ENCODE data around the gene GRIK1.

The GRIK1 gene

GRCh38 chr21:29499229-29499628, 440.6 kb downstream of the GRIK1 start:
- Histone ChIP-seq H3F3A (ENCODE audit: low read depth) (no peaks in the 10 kb centered on the region), H3K9me3 (ENCODE audit: insufficient read depth, low read depth, low read length) (no peaks in the 10 kb centered on the region; the same call in 1 of the 2 replicates), H3K4me1 (ENCODE audit: insufficient read depth, low read length, poor library complexity, severe bottlenecking) (no peaks in the 10 kb centered on the region), H2AFZ (ENCODE audit: low read length) (no peak overlapping the region), H3K27me3 (ENCODE audit: insufficient read depth, low read length, poor library complexity, severe bottlenecking) (no peaks in the 10 kb centered on the region), H3K79me2 (ENCODE audit: insufficient read depth, low read length) (no peaks in the 10 kb centered on the region), H3K9ac (ENCODE audit: low read depth, low read length, poor library complexity, severe bottlenecking) (no peak overlapping the region), H3K9me2 (replicated peaks; ENCODE audit: low read depth, low read length) (no peaks in the 10 kb centered on the region), H3K4me3 (ENCODE audit: low read length, poor library complexity, severe bottlenecking) (no peak overlapping the region), H4K20me1 (ENCODE audit: insufficient read depth, low read length, poor library complexity, severe bottlenecking) (no peaks in the 10 kb centered on the region), H3K36me3 (ENCODE audit: insufficient read depth, low read length) (no peaks in the 10 kb centered on the region), H3K4me2 (ENCODE audit: low read depth, low read length, poor library complexity, severe bottlenecking) (no peak overlapping the region)
- TF ChIP-seq, protein P1, sequence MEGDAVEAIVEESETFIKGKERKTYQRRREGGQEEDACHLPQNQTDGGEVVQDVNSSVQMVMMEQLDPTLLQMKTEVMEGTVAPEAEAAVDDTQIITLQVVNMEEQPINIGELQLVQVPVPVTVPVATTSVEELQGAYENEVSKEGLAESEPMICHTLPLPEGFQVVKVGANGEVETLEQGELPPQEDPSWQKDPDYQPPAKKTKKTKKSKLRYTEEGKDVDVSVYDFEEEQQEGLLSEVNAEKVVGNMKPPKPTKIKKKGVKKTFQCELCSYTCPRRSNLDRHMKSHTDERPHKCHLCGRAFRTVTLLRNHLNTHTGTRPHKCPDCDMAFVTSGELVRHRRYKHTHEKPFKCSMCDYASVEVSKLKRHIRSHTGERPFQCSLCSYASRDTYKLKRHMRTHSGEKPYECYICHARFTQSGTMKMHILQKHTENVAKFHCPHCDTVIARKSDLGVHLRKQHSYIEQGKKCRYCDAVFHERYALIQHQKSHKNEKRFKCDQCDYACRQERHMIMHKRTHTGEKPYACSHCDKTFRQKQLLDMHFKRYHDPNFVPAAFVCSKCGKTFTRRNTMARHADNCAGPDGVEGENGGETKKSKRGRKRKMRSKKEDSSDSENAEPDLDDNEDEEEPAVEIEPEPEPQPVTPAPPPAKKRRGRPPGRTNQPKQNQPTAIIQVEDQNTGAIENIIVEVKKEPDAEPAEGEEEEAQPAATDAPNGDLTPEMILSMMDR (conservative IDR thresholded peaks at IDR 0.05; ENCODE audit: low read length), result no peak
- no peak for TF ChIP-seq EZH2phosphoT487 (IDR thresholded peaks at IDR 0.05; ENCODE audit: borderline replicate concordance)

DNA sequence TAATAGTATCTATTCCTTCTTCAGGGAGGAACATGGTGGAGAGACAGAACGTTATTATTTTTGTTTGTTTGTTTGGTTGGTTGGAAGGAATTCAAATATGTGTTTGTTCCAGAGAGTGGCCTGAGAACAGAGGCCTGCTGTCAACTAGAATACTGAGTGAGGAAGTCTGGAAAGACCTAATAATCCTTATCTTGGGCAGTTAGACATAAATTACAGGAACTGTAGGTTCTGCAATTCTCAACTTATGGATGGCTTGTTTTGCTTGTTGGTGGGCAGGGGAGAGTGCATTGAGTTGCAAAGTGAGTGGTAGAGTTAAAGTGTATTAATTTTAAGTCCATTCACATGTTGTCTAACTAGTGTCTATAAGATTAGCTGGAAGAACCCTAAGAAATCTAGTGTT, 443.5 kb downstream of the GRIK1 start:
- TF ChIP-seq EZH2phosphoT487 (IDR thresholded peaks at IDR 0.05; ENCODE audit: borderline replicate concordance), result no peak
- TF ChIP-seq, protein P1 (conservative IDR thresholded peaks at IDR 0.05; ENCODE audit: low read length), result no peak
- Histone ChIP-seq H3K9me2 (replicated peaks; ENCODE audit: low read depth, low read length) (no peaks in the 10 kb centered on the region), H3F3A (ENCODE audit: low read depth) (no peaks in the 10 kb centered on the region), H3K4me3 (ENCODE audit: low read length, poor library complexity, severe bottlenecking) (no peak overlapping the region), H3K9ac (ENCODE audit: low read depth, low read length, poor library complexity, severe bottlenecking) (no peak overlapping the region), H2AFZ (ENCODE audit: low read length) (no peak overlapping the region), H3K9me3 (ENCODE audit: insufficient read depth, low read depth, low read length) (no peaks in the 10 kb centered on the region), H3K4me1 (ENCODE audit: insufficient read depth, low read length, poor library complexity, severe bottlenecking) (no peaks in the 10 kb centered on the region), H3K36me3 (ENCODE audit: insufficient read depth, low read length) (no peaks in the 10 kb centered on the region), H4K20me1 (ENCODE audit: insufficient read depth, low read length, poor library complexity, severe bottlenecking) (no peaks in the 10 kb centered on the region), H3K4me2 (ENCODE audit: low read depth, low read length, poor library complexity, severe bottlenecking) (no peak overlapping the region), H3K79me2 (ENCODE audit: insufficient read depth, low read length) (no peaks in the 10 kb centered on the region), H3K27me3 (ENCODE audit: insufficient read depth, low read length, poor library complexity, severe bottlenecking) (no peaks in the 10 kb centered on the region)

DNA sequence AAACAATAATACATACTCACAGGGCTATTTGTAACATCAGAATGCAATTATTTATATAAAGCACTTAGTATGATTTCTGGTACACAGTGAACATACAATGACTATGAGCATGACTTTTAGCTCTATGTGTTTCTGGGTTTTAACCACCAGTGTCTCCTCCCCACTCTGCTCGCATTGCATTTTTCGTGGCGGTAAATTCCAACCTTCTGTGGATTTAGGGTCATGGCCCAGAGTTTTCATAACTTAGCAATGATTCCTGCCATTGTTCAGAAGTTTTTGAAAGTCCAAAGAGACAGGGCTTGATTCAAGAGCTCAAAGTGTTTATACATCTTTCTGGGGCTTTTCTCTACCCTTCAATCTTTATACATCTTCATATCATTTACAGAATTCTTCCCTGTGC, 449.8 kb downstream of the GRIK1 start:
- no peaks in the 10 kb centered on the region for H3K27me3 ChIP-seq (ENCODE audit: insufficient read depth, low read length, poor library complexity, severe bottlenecking)
- no peaks in the 10 kb centered on the region for H4K20me1 ChIP-seq (ENCODE audit: insufficient read depth, low read length, poor library complexity, severe bottlenecking)
- no peaks in the 10 kb centered on the region for H3K9me2 ChIP-seq (replicated peaks; ENCODE audit: low read depth, low read length)
- H2AFZ ChIP-seq (ENCODE audit: low read length), result no peak overlapping the region
- H3K4me2 ChIP-seq (ENCODE audit: low read depth, low read length, poor library complexity, severe bottlenecking), result no peak overlapping the region
- no peak overlapping the region for H3K9ac ChIP-seq (ENCODE audit: low read depth, low read length, poor library complexity, severe bottlenecking)
- TF ChIP-seq, protein P1 (conservative IDR thresholded peaks at IDR 0.05; ENCODE audit: low read length), result no peak
- TF ChIP-seq EZH2phosphoT487 (IDR thresholded peaks at IDR 0.05; ENCODE audit: borderline replicate concordance), result no peak
- H3K79me2 ChIP-seq (ENCODE audit: insufficient read depth, low read length), result no peaks in the 10 kb centered on the region
- no peaks in the 10 kb centered on the region for H3F3A ChIP-seq (ENCODE audit: low read depth)
- no peak overlapping the region for H3K4me3 ChIP-seq (ENCODE audit: low read length, poor library complexity, severe bottlenecking)
- H3K9me3 ChIP-seq (ENCODE audit: insufficient read depth, low read depth, low read length), result no peaks in the 10 kb centered on the region
- no peaks in the 10 kb centered on the region for H3K36me3 ChIP-seq (ENCODE audit: insufficient read depth, low read length)
- H3K4me1 ChIP-seq (ENCODE audit: insufficient read depth, low read length, poor library complexity, severe bottlenecking), result no peaks in the 10 kb centered on the region

Measured in Loucy (cell line).